ENCODE data around the gene RUNDC1.

- TF ChIP-seq CTCF (IDR thresholded peaks at IDR 0.05) (no peak), POLR2A (IDR thresholded peaks at IDR 0.05) (no peak)
Observed at GRCh38 chr17:43031666-43032065, 51.3 kb downstream of the RUNDC1 start.

All from uterus (tissue), 2 donors.